HG02571 (cell line): Measurements from ENCODE around the gene PRRT1B.
"Not testable (repeated sequence)": the region's sequence is repeated elsewhere in the genome, so short reads cannot be mapped to it uniquely, and the experiment has no call there.

Experiments
- ATAC-seq: cut with Tn5 transposase; IDR thresholded peaks from one replicate; pipeline ENCODE4 v1.9.1; 2021; ENCODE audit warnings: mild to moderate bottlenecking, moderate library complexity; ENCODE audit not compliant: unreplicated experiment

Gene PRRT1B

DNA sequence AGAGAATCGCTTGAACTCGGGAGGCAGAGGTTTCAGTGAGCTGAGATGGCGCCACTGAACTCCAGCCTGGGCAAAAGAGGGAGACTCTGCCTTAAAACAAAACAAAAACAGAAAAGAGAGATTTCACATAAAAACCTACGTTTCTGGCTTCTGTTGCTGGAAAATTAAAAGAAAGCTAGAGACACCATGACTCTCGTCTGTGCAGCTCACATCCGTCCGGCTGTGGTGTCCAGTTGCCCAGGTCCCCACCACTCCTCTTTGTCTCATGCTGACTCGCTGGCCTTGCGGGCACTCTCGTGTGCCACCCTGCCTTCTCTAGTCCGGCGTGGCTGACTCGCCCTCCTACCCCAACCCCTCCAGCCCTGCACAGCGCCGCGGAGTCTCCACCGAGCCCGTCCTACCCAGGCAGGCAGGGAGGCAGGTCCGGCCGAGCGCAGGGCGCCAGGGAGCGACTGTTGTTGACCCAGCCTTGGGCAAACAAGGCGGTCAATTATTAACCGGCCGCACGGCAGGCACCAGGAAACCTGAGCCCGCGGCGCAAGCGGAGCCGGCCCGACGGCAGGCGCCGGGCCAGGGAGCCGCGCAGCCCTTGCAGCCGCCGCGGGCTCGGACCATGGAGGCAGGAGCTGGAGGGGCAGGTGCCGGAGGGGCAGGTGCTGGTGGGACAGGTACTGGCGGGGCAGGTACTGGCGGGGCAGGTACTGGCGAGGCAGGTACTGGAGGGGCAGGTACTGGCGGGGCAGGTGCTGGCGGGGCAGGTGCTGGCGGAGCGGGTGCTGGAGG is at the start of gene PRRT1B:
Gene PRRT1B (plus strand): TSS at position 521 of the 783 bp plus-strand sequence. CDS start 93 bp downstream, at position 614.
- ATAC-seq, result no peak

DNA sequence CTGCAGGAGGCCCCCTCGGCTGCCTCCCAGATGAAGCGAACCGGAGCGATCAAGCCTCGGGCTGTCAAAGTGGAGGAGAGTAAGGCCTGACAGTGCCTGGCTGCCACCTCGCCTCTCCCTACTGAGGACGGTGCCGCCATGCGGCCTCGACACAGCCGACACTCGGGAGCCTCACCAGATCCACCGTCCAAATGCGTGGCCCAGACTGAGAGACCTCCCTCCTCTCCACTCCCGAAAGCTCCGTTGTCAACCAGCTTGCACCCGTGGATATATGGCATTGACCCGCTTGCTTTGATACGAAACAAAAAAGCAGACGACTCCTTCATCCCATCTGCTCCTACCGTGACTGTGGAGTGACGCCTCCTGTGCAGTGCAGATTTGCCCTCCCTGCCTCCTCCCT is 49.5 kb upstream of the PRRT1B start:
- ATAC-seq, result no peak

DNA sequence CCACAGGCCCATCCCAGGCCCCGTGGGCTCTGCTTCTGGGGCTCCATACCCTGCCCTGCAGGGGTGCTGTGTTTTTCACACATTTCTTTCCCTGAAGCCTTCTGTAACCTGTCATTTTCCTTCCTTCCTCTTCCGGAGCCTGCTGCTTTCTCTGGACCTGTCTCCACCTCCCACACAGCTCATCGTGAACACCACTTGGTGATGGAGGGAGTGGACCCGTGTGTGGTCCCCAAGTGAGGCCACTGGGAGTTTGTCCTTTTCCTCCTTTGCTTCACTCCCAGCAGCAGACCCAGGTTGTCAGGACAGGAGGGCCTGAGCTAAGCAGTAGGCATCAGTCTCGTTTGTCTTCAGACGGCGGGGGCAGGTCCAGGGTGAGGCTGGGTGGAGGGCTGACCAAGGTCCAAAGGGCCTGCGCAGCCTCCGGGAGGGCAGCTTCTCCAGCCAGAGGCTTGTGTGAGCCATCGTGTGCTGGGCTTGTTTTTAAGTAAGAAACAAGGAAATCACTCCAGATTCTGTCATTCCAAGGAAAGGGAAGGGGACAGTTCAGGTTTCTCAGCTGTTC is 48.4 kb upstream of the PRRT1B start:
- ATAC-seq, result no peak

DNA sequence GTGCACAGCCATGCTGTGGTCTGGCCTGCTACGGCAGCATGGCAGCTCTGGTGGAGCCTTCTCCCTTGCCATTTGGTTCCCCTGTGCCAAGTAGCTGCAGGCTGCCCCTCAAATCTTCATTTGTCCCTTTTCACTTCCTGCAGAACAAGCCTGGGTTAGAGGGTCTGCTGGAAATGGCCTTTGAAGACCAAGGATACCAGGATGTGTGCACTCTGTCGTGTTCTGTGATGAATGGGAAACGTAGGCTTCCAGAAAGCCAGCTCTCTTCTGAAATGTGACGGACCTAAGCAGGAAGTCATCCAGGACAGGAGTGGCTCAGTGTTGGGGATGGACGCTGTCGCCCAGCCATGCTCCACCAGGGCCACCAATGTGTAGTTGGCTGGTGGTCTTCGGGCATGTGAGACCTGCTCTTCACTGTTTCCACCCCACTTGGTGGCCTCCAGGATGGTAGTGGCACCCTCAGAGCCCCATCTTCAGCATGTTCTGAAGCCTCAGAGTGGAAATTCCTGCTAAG is 46.0 kb upstream of the PRRT1B start:
- no peak for ATAC-seq

DNA sequence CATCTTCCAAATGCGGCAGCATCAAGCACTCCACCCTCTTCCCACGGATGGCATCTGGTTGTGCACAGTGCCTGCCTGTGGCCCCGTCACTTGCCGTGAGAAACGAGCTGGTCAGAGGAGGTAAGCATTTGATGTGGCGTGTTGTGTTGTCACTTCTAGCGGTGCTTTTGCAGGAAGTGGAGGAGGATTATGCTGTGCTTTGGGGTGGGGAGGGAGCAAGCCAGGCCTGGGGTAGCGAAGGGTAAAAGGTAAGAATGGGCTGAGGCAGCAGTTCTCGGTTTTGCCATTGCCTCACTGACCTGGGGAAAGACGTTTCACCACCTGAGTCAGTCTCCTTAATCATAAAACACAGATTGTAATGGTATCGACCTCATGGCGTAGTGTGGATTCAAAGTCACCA is 44.9 kb upstream of the PRRT1B start:
- no peak for ATAC-seq

DNA sequence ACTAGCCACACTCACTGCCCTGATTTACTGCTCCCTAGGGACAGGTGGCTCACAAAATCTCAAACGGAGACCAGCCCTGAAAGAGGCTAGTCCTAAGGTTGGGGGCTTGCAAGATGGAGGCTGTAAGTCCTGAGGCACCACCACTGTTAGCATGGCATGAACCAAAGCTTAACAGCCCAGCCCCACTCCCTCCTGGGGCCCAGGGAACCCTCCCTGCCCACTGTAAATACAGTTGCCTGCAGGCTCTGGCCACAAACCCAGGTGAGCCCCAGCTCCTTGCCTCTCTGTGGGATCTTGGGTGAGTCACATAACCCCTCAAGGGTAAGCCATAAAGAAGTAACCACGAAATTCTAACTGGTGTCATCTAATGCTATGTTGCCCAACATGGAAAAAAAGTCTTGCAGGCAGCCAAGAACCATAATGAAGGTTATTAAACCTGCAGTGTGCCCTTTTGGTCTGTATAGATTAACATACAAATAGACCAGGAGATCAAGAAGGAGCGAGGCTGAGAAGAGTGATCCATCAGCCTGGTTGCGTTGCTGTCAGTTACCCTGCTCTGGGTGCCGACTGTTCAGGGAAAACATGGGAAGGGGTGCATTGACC is 44.3 kb upstream of the PRRT1B start:
- ATAC-seq, result no peak

DNA sequence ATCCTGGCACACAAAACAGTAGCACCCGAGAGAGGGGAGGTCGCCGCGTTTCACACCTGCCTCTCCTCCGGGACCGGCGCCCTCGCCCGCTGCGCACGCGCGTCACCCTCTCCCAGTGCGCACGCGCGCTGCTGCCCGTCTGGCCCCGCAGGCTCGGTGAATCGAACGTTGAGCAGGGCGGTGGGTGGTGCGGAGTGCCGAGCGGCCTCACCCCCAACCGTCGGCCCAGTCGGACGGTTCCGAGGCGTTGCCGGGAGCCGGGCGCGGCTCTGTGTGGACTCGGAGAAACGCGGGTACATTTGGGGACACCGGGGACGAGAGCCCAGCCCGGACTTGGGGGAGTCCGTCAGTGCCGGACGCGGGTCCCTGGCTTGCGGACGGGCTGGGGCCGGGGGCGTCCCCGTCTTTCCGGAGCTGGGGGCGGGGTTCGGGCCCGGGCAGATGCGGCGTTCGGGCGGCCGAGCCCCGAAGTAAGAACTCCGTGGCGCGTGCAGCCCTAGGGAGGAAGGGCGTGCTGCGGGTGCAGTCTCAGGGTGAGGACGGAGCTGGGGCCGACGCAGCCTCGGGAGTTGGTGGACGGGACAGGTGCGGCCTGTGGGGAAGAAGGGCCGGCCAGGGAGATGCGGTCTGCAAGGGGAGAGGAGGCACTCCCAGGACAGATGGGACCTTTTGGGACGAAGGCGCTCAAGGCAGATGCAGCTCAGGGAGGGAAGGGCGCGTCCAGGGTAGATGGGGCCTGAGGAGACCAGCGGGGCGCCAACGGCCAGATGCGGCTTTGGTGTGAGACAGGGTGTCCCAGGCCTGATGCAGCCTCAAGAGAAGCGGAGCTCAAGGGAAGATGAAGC is 42.3 kb upstream of the PRRT1B start, which contains the start of gene POMT1:
Gene POMT1 (plus strand): TSS at position 138 of the 845 bp plus-strand sequence. CDS start 1,301 bp downstream, outside the sequence.
- ATAC-seq, result peak; percentile 81

DNA sequence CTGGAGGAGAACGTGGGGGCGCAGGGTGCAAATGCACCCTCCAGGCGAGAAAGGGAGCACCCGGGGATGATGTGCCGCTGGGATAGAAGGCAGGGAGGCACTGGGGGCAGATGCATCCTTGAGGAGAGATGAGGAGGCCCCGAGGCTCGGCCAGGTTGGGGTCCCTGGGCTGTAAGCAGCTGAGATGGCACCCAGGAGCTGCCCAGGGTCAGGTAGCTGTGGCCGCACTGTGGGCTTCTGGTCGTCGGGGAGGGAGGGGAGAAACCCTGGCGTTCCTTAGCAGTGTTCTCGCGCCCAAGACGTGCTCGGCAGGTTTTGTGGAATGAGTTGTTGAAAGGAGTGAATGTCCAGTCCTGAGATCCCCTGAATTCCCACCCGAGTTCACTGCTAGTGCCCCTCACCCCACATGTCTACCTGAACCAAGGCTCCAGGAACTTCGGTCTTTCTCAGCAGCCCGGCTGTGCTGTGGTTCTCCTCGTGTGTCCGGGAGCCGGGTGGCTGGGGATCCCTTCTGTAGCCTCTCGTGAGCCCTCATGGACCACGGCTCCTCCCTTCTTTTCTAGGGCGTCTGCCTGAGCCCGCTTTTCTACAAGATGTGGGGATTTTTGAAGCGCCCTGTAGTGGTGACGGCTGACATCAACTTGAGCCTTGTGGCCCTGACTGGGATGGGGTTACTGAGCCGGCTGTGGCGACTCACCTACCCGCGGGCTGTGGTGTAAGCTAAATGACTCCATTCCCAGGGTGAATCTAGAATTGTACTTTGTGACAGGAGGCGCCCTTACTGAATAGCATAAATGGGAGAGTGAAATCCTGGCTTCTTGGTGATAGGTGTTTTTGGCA is 41.5 kb upstream of the PRRT1B start:
- ATAC-seq, result no peak

DNA sequence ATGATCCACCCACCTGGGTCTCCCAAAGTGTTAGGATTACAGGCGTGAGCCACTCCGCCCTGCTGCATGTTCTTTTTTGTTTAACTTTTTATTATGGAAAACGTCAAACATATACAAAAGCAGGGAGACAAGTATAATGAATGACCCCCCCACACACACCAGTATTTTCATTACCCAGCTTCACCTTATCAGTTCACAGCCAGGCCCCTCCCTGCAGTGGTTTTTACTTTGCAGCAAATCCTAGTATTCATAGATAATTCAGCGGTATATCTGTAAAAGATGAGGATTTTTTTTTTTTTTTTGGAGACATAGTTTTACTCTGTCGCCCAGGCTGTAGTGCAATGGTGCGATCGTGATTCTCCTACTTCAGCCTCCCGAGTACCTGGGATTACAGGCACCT is 40.3 kb upstream of the PRRT1B start:
- no peak for ATAC-seq

DNA sequence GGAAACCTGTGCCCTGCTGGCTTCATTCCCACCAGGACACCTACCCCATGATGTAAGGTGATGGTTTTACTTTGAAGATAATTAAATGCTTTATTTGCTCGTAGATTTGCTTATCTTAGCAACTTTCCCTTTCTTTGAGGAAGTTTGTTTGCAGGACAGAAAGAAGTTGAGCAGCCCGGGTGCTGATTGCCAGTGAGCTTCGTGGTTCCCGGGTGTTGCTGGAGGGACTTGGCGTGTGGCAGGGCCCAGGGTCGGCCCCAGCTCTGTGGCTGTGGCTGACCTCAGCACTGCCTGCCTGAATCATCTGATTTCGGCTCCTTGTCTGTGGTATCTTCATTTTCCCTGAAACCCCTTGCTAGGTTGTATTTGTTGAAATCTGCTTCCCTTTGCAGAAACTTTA is 33.9 kb upstream of the PRRT1B start:
- no peak for ATAC-seq

DNA sequence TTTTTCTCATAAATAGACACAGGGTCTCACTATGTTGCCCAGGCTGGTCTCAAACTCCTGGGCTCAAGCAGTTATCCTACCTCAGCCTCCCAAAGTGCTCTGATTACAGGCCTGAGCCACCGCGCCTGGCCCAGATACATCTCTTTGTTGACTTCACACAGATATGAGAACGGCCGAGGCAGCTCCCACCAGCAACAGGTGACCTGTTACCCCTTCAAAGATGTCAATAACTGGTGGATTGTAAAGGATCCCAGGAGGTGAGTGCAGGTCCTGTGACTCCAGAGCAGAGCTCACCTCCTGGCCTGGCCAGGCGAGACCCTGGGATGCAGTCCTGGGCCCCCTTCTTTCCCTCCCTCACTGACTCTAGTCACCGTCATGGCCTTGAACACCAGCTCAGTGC is 33.4 kb upstream of the PRRT1B start:
- no peak for ATAC-seq

DNA sequence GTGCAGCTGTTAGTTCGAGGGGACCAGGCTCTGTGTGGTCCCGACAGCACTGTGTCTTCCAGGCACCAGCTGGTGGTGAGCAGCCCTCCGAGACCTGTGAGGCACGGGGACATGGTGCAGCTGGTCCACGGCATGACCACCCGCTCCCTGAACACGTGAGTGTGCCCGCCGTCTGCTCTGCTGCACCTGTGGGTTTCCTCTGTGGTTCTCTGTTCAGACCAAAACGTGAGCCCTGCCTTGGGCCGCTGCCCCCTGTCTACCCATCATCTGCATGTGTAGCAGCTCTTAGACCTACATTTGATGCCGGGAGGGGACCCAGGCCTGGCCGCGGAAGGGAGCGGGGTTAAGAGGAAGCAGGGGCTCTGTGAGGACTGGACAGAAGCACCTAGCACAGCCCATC is 32.1 kb upstream of the PRRT1B start:
- ATAC-seq, result no peak

DNA sequence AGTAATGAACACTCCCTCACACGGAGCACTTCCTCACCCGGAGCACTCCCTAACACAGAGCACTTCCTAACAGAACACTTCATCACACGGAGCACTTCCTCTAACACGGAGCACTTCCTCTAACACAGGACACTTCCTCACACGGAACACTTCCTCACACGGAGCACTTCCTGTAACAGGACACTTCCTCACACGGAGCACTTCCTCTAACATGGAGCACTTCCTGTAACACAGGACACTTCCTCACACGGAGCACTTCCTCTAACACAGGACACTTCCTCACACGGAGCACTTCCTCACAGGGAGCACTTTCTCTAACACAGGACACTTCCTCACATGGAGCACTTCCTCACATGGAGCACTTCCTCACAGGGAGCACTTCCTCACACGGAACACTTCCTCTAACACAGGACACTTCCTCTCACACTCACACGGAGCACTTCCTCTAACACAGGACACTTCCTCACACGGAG is 29.7 kb upstream of the PRRT1B start:
- not testable (repeated sequence) for ATAC-seq

DNA sequence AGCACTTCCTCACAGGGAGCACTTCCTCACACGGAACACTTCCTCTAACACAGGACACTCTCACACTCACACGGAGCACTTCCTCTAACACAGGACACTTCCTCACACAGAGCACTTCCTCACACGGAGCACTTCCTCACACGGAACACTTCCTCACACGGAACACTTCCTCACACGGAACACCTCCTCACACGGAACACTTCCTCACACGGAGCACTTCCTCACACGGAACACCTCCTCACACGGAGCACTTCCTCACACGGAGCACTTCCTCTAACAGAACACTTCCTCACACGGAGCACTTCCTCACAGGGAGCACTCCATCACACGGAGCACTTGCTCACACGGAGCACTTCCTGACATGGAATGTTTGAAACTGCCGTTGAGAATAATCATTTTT is 29.2 kb upstream of the PRRT1B start:
- ATAC-seq, result no peak

DNA sequence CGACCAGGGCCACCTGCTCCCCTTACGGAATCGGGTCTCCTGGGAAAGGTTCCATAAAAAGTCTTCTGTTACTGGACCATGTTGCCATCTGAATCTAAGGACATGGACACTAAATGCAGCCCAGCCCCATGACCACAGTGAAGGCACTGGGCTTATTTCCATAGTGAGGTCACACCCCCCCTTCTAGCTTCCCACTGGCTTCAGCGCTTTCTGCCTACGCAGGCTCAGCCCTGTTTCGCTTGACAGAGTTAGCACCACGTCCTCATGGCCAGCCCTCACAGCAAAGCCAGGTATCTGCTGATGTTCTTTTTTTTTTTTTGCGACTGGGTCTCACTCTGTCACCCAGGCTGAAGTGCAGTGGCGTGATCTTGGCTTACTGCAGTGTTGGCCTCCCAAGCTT is 28.4 kb upstream of the PRRT1B start:
- no peak for ATAC-seq

DNA sequence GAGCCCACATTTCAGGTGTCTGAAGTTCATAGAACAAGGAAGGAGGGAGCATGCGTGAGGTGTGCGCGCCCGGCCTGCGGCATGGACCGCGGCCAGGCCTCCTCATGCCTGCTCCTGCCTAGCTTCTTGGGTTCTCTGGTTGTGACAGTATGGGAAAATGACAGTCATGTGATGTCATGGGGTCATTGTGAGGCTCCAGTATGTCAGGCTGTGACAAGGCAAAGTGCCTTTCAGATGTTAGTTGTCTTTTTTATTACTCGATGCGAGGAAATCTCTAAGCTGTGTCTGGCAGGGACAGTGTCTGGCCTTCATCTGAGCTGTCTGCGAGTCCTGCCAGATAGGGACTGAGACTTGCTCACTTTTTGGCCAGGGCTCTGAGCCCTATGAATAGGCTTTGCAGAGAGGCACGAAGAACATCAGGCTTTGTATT is 27.5 kb upstream of the PRRT1B start:
- ATAC-seq, result no peak

DNA sequence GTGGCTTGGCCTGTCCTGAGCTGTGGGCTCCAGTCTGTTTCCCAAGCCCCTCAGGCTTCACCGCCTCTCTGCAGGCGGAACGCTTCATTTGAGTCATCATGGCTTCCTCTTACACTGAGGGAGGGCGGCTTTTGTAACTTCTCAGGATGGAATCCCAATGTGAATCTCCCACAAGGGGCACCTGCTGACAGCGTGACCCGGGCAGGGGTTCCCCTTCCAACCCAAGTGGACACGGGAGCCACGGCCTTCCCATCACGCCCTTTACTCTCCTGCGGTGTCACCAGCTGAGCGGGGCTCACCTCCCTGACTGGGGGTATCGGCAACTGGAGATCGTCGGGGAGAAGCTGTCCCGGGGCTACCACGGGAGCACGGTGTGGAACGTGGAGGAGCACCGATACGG is 26.8 kb upstream of the PRRT1B start:
- no peak for ATAC-seq

DNA sequence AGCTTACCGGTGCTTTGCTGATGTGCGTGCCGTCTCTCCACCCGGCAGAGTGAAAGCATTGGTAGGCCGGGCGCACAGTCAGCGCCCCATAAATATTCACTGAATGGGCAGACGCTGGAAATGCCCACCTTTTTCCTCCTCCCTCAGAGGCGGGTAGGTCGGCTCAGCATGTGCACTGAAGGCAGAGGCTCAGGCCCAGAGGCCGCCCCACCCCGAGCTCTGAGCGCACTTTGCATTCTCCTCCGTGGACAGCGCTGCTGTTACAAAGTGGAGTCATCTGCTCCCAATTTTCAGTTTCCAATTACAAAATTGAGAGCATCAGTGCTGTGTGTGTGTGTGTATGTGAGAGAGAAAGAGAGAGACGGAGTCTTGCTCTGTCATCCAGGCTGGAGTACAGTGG is 24.8 kb upstream of the PRRT1B start:
- no peak for ATAC-seq

DNA sequence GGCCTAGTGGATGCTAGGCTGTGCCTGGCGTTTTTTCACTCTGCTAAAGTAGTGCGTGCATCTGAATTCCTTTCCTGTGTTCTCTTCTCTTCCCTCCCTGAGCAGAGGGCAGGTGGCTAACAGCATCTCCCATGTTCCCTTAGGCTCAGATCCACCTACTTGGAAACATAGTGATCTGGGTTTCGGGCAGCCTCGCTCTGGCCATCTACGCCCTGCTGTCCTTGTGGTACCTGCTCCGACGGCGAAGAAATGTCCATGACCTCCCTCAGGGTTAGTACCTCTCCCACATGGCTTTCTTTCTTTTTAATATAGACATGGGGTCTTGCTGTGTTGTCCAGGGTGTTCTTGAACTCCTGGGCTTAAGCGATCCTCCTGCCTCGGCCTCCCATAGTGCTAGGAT is 24.1 kb upstream of the PRRT1B start:
- ATAC-seq, result no peak

DNA sequence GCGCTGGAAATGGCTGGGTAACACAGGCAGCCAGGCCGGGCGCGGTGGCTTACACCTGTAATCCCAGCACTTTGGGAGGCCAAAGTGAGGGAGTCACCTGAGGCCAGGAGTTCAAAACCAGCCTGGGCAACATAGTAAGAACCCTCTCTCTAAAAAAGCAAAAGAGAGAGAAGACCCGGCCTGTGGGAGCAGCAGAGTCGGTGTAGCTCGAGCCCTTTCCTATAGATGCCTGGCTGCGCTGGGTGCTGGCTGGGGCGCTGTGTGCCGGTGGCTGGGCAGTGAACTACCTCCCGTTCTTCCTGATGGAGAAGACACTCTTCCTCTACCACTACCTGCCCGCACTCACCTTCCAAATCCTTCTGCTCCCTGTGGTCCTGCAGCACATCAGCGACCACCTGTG is 23.5 kb upstream of the PRRT1B start:
- ATAC-seq, result no peak
